Stomach smooth muscle (tissue), 2 donors: ENCODE measurements around the gene EIF2B4.
A peak's percentile ranks its signal among the peaks of the same experiment; 100 is the strongest.

Source experiments
- H3K27ac ChIP-seq: one replicate; pipeline ENCODE4 v1.7.0; 2013; ENCODE audit warnings: mild to moderate bottlenecking, low read length, inconsistent platforms
- H3K27me3 ChIP-seq, 2 donors: one replicate each; pipeline ENCODE4 v1.7.0; 2013; ENCODE audit warnings: low read length in 2 of 2; ENCODE audit not compliant: insufficient read depth in 2 of 2, control insufficient read depth in 1 of 2
- H3K36me3 ChIP-seq, 2 donors: one replicate each; pipeline ENCODE4 v1.7.0; 2013; ENCODE audit warnings: low read length in 2 of 2; ENCODE audit not compliant: control insufficient read depth in 2 of 2, insufficient read depth in 2 of 2
- H3K4me1 ChIP-seq: one replicate; pipeline ENCODE4 v1.7.0; 2013; ENCODE audit warnings: low read length; ENCODE audit not compliant: control insufficient read depth, insufficient read depth
- H3K4me3 ChIP-seq, 2 donors: one replicate each; pipeline ENCODE4 v1.7.0; 2013; ENCODE audit warnings: low read length in 2 of 2
- H3K9ac ChIP-seq, 2 donors: one replicate each; pipeline ENCODE4 v1.7.0; 2013; ENCODE audit warnings: low read length in 2 of 2, mild to moderate bottlenecking in 1 of 2
- H3K9me3 ChIP-seq, 2 donors: one replicate each; pipeline ENCODE4 v1.7.0; 2013; ENCODE audit warnings: low read length in 2 of 2; ENCODE audit not compliant: control insufficient read depth in 2 of 2
- donor health status: healthy.
- donor health status: Pancreatic carcinoma.

EIF2B4 gene

GRCh38 chr2:27390822-27391679 lies 20.9 kb upstream of the EIF2B4 start:
- no peak overlapping the region for H3K4me3 ChIP-seq
- H3K9ac ChIP-seq = no peak overlapping the region
- H3K36me3 ChIP-seq = peaks cover 1 to 2% of the 10 kb centered on the region in 2 donors
- H3K27me3 ChIP-seq = no peaks in the 10 kb centered on the region
- no peak overlapping the region for H3K27ac ChIP-seq
- H3K4me1 ChIP-seq = no peaks in the 10 kb centered on the region
- no peaks in the 10 kb centered on the region for H3K9me3 ChIP-seq

GRCh38 chr2:27381577-27382181 lies 11.5 kb upstream of the EIF2B4 start:
- no peaks in the 10 kb centered on the region for H3K9me3 ChIP-seq
- peak overlapping the region in 1 of 2 donors; percentile 83 for H3K4me3 ChIP-seq
- peaks cover 27 to 48% of the 10 kb centered on the region in 2 donors for H3K36me3 ChIP-seq
- H3K9ac ChIP-seq = peak overlapping the region in 1 of 2 donors; percentile 21
- peak overlapping the region; percentile 94 for H3K27ac ChIP-seq
- H3K27me3 ChIP-seq = no peaks in the 10 kb centered on the region
- H3K4me1 ChIP-seq = peaks cover 21% of the 10 kb centered on the region

- H3K9me3 ChIP-seq = no peaks in the 10 kb centered on the region
- H3K9ac ChIP-seq = peak within 1 kb of the TSS; percentile 88 to 92
- peaks cover 21% of the 10 kb centered on the region for H3K4me1 ChIP-seq
- H3K27me3 ChIP-seq = no peaks in the 10 kb centered on the region
- peak within 1 kb of the TSS; percentile 94 for H3K27ac ChIP-seq
- peak within 1 kb of the TSS; percentile 83 for H3K4me3 ChIP-seq
- peaks cover 35 to 54% of the 10 kb centered on the region in 2 donors for H3K36me3 ChIP-seq
These were observed 10.7 kb upstream of the EIF2B4 start, which contains the start of gene ZNF513 for GRCh38 chr2:27380626-27381545. TSS of gene ZNF513 (minus strand) at chr2:27380734. CDS start at chr2:27380526, 208 bp downstream.

- peaks cover 38 to 57% of the 10 kb centered on the region in 2 donors for H3K36me3 ChIP-seq
- peak overlapping the region; percentile 65 to 83 for H3K4me3 ChIP-seq
- no peaks in the 10 kb centered on the region for H3K27me3 ChIP-seq
- peak overlapping the region; percentile 75 to 92 for H3K9ac ChIP-seq
- H3K9me3 ChIP-seq = no peaks in the 10 kb centered on the region
- peak overlapping the region; percentile 80 for H3K27ac ChIP-seq
- peaks cover 21% of the 10 kb centered on the region for H3K4me1 ChIP-seq
These were observed 9.9 kb upstream of the EIF2B4 start for GRCh38 chr2:27379836-27380625.

- H3K4me3 ChIP-seq = peak overlapping the region; percentile 65 to 83
- peaks cover 37 to 58% of the 10 kb centered on the region in 2 donors for H3K36me3 ChIP-seq
- H3K9ac ChIP-seq = peak overlapping the region; percentile 22 to 75
These were observed 9.3 kb upstream of the EIF2B4 start for GRCh38 chr2:27379383-27379835.

GRCh38 chr2:27378809-27379290 lies 8.7 kb upstream of the EIF2B4 start:
- Histone ChIP-seq H3K4me1 (peaks cover 21% of the 10 kb centered on the region), H3K27ac (no peak overlapping the region), H3K9me3 (no peaks in the 10 kb centered on the region), H3K36me3 (peaks cover 34 to 58% of the 10 kb centered on the region in 2 donors), H3K27me3 (no peaks in the 10 kb centered on the region), H3K9ac (peak overlapping the region in 1 of 2 donors; percentile 75), H3K4me3 (no peak overlapping the region)

More at GRCh38 chr2:27379383-27379835, 9.3 kb upstream of the EIF2B4 start:
- Histone ChIP-seq H3K27ac (peak overlapping the region; percentile 80), H3K27me3 (no peaks in the 10 kb centered on the region), H3K4me1 (peaks cover 21% of the 10 kb centered on the region), H3K9me3 (no peaks in the 10 kb centered on the region)

GRCh38 chr2:27378096-27378808 lies 8.1 kb upstream of the EIF2B4 start:
- no peaks in the 10 kb centered on the region for H3K9me3 ChIP-seq
- H3K27ac ChIP-seq = no peak overlapping the region
- no peaks in the 10 kb centered on the region for H3K27me3 ChIP-seq
- peaks cover 37 to 55% of the 10 kb centered on the region in 2 donors for H3K36me3 ChIP-seq
- H3K9ac ChIP-seq = no peak overlapping the region
- no peak overlapping the region for H3K4me3 ChIP-seq
- peaks cover 21% of the 10 kb centered on the region for H3K4me1 ChIP-seq

- no peak overlapping the region for H3K9ac ChIP-seq
- no peak overlapping the region for H3K27ac ChIP-seq
- no peak overlapping the region for H3K4me3 ChIP-seq
- peaks cover 21% of the 10 kb centered on the region for H3K4me1 ChIP-seq
- peaks cover 42 to 59% of the 10 kb centered on the region in 2 donors for H3K36me3 ChIP-seq
- H3K27me3 ChIP-seq = no peaks in the 10 kb centered on the region
- no peaks in the 10 kb centered on the region for H3K9me3 ChIP-seq
These were observed 7.5 kb upstream of the EIF2B4 start for GRCh38 chr2:27377618-27378095.
